Progenitor cell of endocrine pancreas (in vitro differentiated cells): ENCODE measurements around the gene SRR. TPM values are rescaled to one million over a fixed set of nuclear protein-coding genes. Genes with fewer than 3 reads are reported as not detected.
"Not testable (repeated sequence)": the region's sequence is repeated elsewhere in the genome, so short reads cannot be mapped to it uniquely, and the experiment has no call there.

Source experiments
- DNase-seq: peaks from one replicate; pipeline ENCODE4 v3.0.0; 2021; ENCODE audit warnings: low spot score; ENCODE audit not compliant: unreplicated experiment
- H3K27ac Mint-ChIP-seq: 2 replicates; pipeline ENCODE4 v1.8.0; 2021; ENCODE audit warnings: mild to moderate bottlenecking, moderate library complexity, mixed read lengths
- H3K27me3 Mint-ChIP-seq: 2 replicates; pipeline ENCODE4 v1.8.0; 2021; ENCODE audit warnings: mixed read lengths
- H3K36me3 Mint-ChIP-seq: 2 replicates; pipeline ENCODE4 v1.8.0; 2022; ENCODE audit warnings: mixed read lengths; ENCODE audit not compliant: insufficient read depth
- H3K4me1 Mint-ChIP-seq: 2 replicates; pipeline ENCODE4 v1.8.0; 2021; ENCODE audit warnings: low read depth, mixed read lengths
- H3K4me3 Mint-ChIP-seq: 2 replicates; pipeline ENCODE4 v1.8.0; 2021; ENCODE audit warnings: low read depth, mild to moderate bottlenecking, moderate library complexity, mixed read lengths
- H3K9me3 Mint-ChIP-seq: 2 replicates; pipeline ENCODE4 v1.8.0; 2021; ENCODE audit warnings: low read depth, mixed read lengths
- CTCF ChIP-seq: fragments of 200-600 bp; sonication (generic); IDR thresholded peaks from one replicate; pipeline ENCODE4 v1.5.0; 2021; ENCODE audit warnings: antibody characterized with exemption, mild to moderate bottlenecking; ENCODE audit not compliant: unreplicated experiment
- total RNA-seq: library from RNA; stranded (reverse); gene quantifications from 2 replicates; pipeline ENCODE4 v1.2.1, GENCODE V29; 2021

The SRR gene
- total RNA-seq, 1 donor from 2014 or later, result 15.2 TPM

DNA sequence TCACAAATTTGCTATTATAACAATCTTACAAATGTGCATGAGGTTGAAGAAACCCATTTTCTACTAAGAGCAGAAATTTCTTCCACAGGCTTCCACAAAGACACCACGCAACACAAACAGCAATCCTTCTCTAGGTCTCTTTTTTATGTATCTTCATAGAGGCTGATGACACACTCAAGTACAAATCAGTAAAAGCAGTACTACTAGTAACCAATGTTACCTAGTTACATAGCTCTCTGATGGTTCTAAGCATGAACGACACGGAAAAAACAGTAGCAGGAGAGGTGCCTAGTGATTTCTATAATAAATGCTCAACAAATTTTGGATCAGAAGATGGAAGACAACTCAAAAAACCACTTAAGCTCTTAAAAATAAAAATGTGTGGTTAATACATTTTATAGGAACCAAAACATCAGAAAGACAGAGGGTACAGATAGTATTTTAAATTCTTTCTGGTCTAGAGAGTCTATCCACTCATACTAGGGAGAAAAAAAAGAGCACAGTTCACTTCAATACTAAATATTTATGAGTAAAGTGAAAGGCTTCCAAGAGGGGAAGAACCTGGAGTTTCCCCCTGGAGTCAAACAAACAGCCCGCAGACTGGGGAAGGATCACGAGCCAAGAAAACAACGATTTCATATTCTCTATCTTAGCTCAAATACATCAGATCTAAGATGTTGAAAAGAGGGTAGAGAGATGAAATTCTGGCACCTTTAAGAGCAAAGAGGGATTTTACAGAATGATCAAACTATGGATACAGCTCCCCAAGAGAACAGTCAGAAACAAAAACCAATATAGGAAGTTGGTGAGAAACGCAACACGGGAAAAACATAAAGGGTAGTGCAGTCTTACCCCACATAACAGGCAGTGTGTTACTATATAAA is 40.3 kb upstream of the SRR start:
- no peak overlapping the region for H3K27ac Mint-ChIP-seq
- peaks cover 12% of the 10 kb centered on the region for H3K36me3 Mint-ChIP-seq
- H3K27me3 Mint-ChIP-seq, result no peaks in the 10 kb centered on the region

DNA sequence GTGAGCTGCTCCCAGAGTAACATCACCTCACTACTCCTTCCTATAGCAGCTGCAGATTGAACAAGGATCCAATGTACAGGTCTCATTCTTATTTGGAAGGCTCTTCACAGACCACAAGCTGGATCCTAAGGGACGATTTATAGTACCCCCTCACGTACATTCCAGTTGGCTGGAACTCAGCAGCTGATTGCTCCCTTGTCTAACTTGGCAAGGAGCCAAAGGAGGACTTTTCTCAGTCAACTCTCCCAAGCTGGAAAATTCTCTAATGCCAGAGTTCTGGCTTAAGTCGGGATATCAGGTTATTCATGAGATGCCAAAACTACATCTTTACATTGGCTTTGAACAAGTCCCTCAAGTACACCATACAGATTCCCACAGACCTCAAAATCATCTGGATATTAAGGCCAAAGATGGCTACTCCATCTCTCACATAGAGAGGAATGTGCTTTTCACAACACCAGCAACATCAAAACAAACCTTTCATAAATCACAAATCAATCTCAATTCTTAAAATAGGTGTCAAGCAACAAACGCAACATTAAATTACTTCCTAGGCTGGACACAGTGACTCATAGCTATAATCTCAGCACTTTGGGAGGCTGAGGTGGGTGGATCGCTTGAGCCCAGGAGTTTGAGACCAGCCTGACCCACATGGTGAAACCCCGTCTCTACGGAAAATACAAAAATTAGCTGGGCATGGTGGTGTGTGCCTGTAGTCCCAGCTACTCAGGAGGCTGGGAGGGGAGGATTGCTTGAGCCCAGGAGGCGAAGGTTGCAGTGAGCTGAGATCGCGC is 39.5 kb upstream of the SRR start:
- Mint-ChIP-seq H3K9me3 (no peaks in the 10 kb centered on the region), H3K4me3 (no peak overlapping the region), H3K4me1 (peaks cover 1% of the 10 kb centered on the region), H3K36me3 (peaks cover 12% of the 10 kb centered on the region), H3K27me3 (no peaks in the 10 kb centered on the region), H3K27ac (no peak overlapping the region)
- no peak for TF ChIP-seq CTCF
- DNase-seq, result no peak

More for the DNA sequence above, 40.3 kb upstream of the SRR start:
- Mint-ChIP-seq H3K4me3 (no peak overlapping the region), H3K9me3 (no peaks in the 10 kb centered on the region), H3K4me1 (peaks cover 1% of the 10 kb centered on the region)
- DNase-seq, result no peak
- no peak for TF ChIP-seq CTCF

- H3K36me3 Mint-ChIP-seq, result peaks cover 12% of the 10 kb centered on the region
- H3K27ac Mint-ChIP-seq, H3K27me3 Mint-ChIP-seq, H3K4me3 Mint-ChIP-seq, H3K9me3 Mint-ChIP-seq, H3K4me1 Mint-ChIP-seq, DNase-seq: not testable (repeated sequence)
Measured at GRCh38 chr17:2265166-2265565, 38.6 kb upstream of the SRR start.

- Mint-ChIP-seq H3K9me3 (no peaks in the 10 kb centered on the region), H3K27ac (no peak overlapping the region)
Measured at GRCh38 chr17:2266045-2266864, 37.5 kb upstream of the SRR start.

DNA sequence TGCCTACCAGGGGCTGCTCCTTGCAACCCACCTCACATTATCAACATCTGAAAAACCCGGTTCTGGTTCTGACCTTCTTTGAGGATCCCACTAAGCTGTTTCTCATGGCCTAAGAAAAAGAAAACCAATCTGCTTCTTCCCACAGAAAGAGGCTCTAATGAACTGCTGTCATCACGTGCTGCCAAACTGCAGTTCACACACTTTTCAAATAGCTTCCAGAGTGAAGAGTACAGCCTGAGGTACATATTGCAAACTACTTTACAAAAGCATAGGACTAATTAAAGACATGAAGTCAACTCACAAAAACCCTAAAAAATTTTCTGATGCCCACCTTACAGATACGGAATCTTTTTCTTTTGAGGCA is 36.9 kb upstream of the SRR start:
- Mint-ChIP-seq H3K9me3 (no peaks in the 10 kb centered on the region), H3K4me1 (no peaks in the 10 kb centered on the region), H3K27ac (no peak overlapping the region), H3K27me3 (no peaks in the 10 kb centered on the region), H3K4me3 (no peak overlapping the region), H3K36me3 (peaks cover 9% of the 10 kb centered on the region)
- DNase-seq, result no peak
- no peak for TF ChIP-seq CTCF

More at GRCh38 chr17:2266045-2266864, 37.5 kb upstream of the SRR start:
- no peak for DNase-seq
- Mint-ChIP-seq H3K36me3 (peaks cover 12% of the 10 kb centered on the region), H3K4me3 (no peak overlapping the region), H3K27me3 (no peaks in the 10 kb centered on the region), H3K4me1 (no peaks in the 10 kb centered on the region)
- TF ChIP-seq CTCF, result no peak
